HEK293T (cell line): Measurements from ENCODE around the gene CAVIN1.

Experiments used
- ARNT ChIP-seq: fragments of 450-650 bp; IDR thresholded peaks from 2 replicates; pipeline ENCODE4 v1.6.1; 2017; ENCODE audit warnings: mild to moderate bottlenecking
- BHLHE40 ChIP-seq: fragments of 450-650 bp; IDR thresholded peaks from 2 replicates; pipeline ENCODE4 v1.6.1; 2016; ENCODE audit warnings: mild to moderate bottlenecking, moderate library complexity, borderline replicate concordance
- FOXK2 ChIP-seq: fragments of 450-650 bp; IDR thresholded peaks from 2 replicates; pipeline ENCODE4 v1.6.1; 2016; ENCODE audit warnings: mild to moderate bottlenecking
- FOXM1 ChIP-seq: fragments of 450-650 bp; IDR thresholded peaks from 2 replicates; pipeline ENCODE4 v1.6.1; 2017; ENCODE audit warnings: mild to moderate bottlenecking, borderline replicate concordance
- SP1 ChIP-seq: fragments of 450-650 bp; IDR thresholded peaks from 2 replicates; pipeline ENCODE4 v1.6.1; 2017
- SUZ12 ChIP-seq: fragments of 450-650 bp; IDR thresholded peaks from 2 replicates; pipeline ENCODE4 v1.6.1; 2016; ENCODE audit warnings: mild to moderate bottlenecking
- TARDBP ChIP-seq: fragments of 450-650 bp; IDR thresholded peaks from 2 replicates; pipeline ENCODE4 v1.6.1; 2016
- ZNF384 ChIP-seq: fragments of 450-650 bp; IDR thresholded peaks from 2 replicates; pipeline ENCODE4 v1.6.1; 2016

GRCh38 chr17:42457107-42457792 lies 34.2 kb upstream of the CAVIN1 start:
- TF ChIP-seq SUZ12 (no peak), TARDBP (no peak), ARNT (no peak), FOXK2 (no peak), ZNF384 (no peak), BHLHE40 (no peak), FOXM1 (no peak), SP1 (no peak)
